PFSK-1 (cell line): ENCODE results near the gene SYNPR.

Source experiments
- FOXP2 ChIP-seq: optimal IDR thresholded peaks from 2 replicates; pipeline ENCODE3; 2011; ENCODE audit warnings: borderline replicate concordance, control low read depth, inconsistent platforms; ENCODE audit not compliant: insufficient read depth; ENCODE audit errors: extremely low read length, extremely low read depth
- POLR2AphosphoS5 ChIP-seq: IDR thresholded peaks from 2 replicates; pipeline ENCODE4 v1.6.1; 2012; ENCODE audit warnings: low read depth, mild to moderate bottlenecking, control low read depth, low read length, moderate library complexity
- REST ChIP-seq, 2 experiments: IDR thresholded peaks; 2 replicates each; pipeline versions ENCODE4 v1.6.1 to v1.8.0; 2011 to 2012; ENCODE audit warnings: low read depth in 2 of 2, low read length in 2 of 2, control low read depth in 1 of 2, inconsistent platforms in 1 of 2, mild to moderate bottlenecking in 1 of 2, moderate library complexity in 1 of 2; ENCODE audit not compliant: insufficient read depth in 1 of 2
- SIN3A ChIP-seq: IDR thresholded peaks from 2 replicates; pipeline ENCODE4 v1.6.1; 2012; ENCODE audit warnings: mild to moderate bottlenecking, low read length, moderate library complexity, borderline replicate concordance; ENCODE audit not compliant: insufficient read depth

GRCh38 chr3:63523100-63523499, 245.0 kb downstream of the SYNPR start:
- TF ChIP-seq POLR2AphosphoS5 (no peak), REST (IDR thresholded peaks at IDR 0.05; ENCODE audit: insufficient read depth in 1 of 2, low read depth in 2 of 2, low read length in 2 of 2) (no peak), SIN3A (no peak), FOXP2 (peak; percentile 84)
